OCI-LY7 (cell line): ENCODE results near the gene ZNRF2. TPM values are rescaled to one million over a fixed set of nuclear protein-coding genes. Genes with fewer than 3 reads are reported as not detected.

Experiments used
- BruUV-seq: library from RNA; stranded (reverse); fragments of 400-500 nt; replicated peaks from 2 replicates; lab custom pipeline; 2021; lab: Mats Ljungman, UMichigan
- CTCF ChIA-PET: fragments of 300-600 bp; sonication (Branson Sonifier 250); formaldehyde crosslinking; loops from one replicate; lab custom pipeline; 2022; ENCODE audit warnings: antibody characterized with exemption; ENCODE audit not compliant: unreplicated experiment; lab: Charles Lee
- POLR2A ChIA-PET: fragments of 300-600 bp; sonication (Branson Sonifier 250); formaldehyde crosslinking; loops from one replicate; lab custom pipeline; 2022; ENCODE audit warnings: antibody characterized with exemption; lab: Charles Lee
- DNase-seq: peaks from one replicate; pipeline ENCODE4 v3.0.0-alpha.2; 2015; ENCODE audit warnings: low spot score
- H2AFZ ChIP-seq: fragments of 200-600 bp; sonication (generic), shearing (Covaris generic); 2 replicates; pipeline ENCODE4 v1.6.1; 2014; ENCODE audit warnings: mild to moderate bottlenecking, antibody characterized with exemption, low read length, moderate library complexity
- H3K27ac ChIP-seq: fragments of 200-600 bp; sonication (generic); 2 replicates; pipeline ENCODE4 v1.5.1; 2014; ENCODE audit warnings: mixed run types, low read depth, mild to moderate bottlenecking, moderate library complexity, low read length, inconsistent platforms; ENCODE audit not compliant: poor library complexity, severe bottlenecking
- H3K36me3 ChIP-seq: fragments of 200-600 bp; sonication (generic); 2 replicates; pipeline ENCODE4 v1.6.1; 2014; ENCODE audit warnings: mild to moderate bottlenecking, antibody characterized with exemption, low read length, moderate library complexity, mixed read lengths; ENCODE audit not compliant: insufficient read depth
- H3K4me1 ChIP-seq: fragments of 200-600 bp; sonication (generic); 2 replicates; pipeline ENCODE4 v1.5.1; 2014; ENCODE audit warnings: mild to moderate bottlenecking, low read length; ENCODE audit not compliant: insufficient read depth, poor library complexity, severe bottlenecking
- H3K4me2 ChIP-seq: fragments of 200-600 bp; sonication (generic); 2 replicates; pipeline ENCODE4 v1.6.1; 2014; ENCODE audit warnings: mild to moderate bottlenecking, low read length
- H3K4me3 ChIP-seq: fragments of 200-600 bp; sonication (generic); 2 replicates; pipeline ENCODE4 v1.5.1; 2014; ENCODE audit warnings: mild to moderate bottlenecking, low read depth, low read length; ENCODE audit not compliant: poor library complexity, severe bottlenecking
- H3K79me2 ChIP-seq: fragments of 200-600 bp; sonication (generic); 2 replicates; pipeline ENCODE4 v1.6.1; 2016; ENCODE audit warnings: low read depth, mild to moderate bottlenecking, low read length, moderate library complexity, mixed read lengths; ENCODE audit not compliant: insufficient read depth
- H3K9me2 ChIP-seq: fragments of 200-600 bp; sonication (generic); 2 replicates; pipeline ENCODE4 v1.6.1; 2016; ENCODE audit warnings: mild to moderate bottlenecking, low read length, mixed read lengths; ENCODE audit not compliant: insufficient read depth
- H3K9me3 ChIP-seq: fragments of 200-600 bp; sonication (generic); 2 replicates; pipeline ENCODE4 v1.6.1; 2014; ENCODE audit warnings: mild to moderate bottlenecking, mixed run types, low read length, mixed read lengths
- H4K20me1 ChIP-seq: fragments of 200-600 bp; sonication (generic); 2 replicates; pipeline ENCODE4 v1.6.1; 2014; ENCODE audit warnings: mild to moderate bottlenecking, antibody characterized with exemption, low read length, moderate library complexity, mixed read lengths; ENCODE audit not compliant: insufficient read depth
- CTCF ChIP-seq: fragments of 200-600 bp; sonication (generic); conservative IDR thresholded peaks from 2 replicates; pipeline ENCODE4 v1.5.1; 2014; ENCODE audit warnings: mild to moderate bottlenecking, antibody characterized with exemption, low read length, moderate library complexity, mixed read lengths
- EZH2phosphoT487 ChIP-seq: fragments of 200-600 bp; sonication (generic); IDR thresholded peaks from 2 replicates; pipeline ENCODE4 v1.6.1; 2018; ENCODE audit warnings: low read depth, borderline replicate concordance, mild to moderate bottlenecking, mixed run types, antibody characterized with exemption, low read length, moderate library complexity, mixed read lengths
- intact Hi-C: fragments of 100-400 bp; cut with micrococcal nuclease; formaldehyde crosslinking; loops from one replicate; pipeline ENCODE4 v1.10.0; 2022; ENCODE audit not compliant: unreplicated experiment
- total RNA-seq, 2 experiments: library from RNA; depleted of rRNA in 1 of 2; stranded (reverse); fragments of >200 nt in 1 of 2; shearing (Covaris generic) in 1 of 2; gene quantifications; 2 replicates each; pipeline ENCODE4 v1.2.3, GENCODE V29; 2014 to 2022

The ZNRF2 gene
- total RNA-seq, 2 experiments from 2014 or later, result 21.2 to 24.7 TPM

GRCh38 chr7:30349170-30349569 is 64.8 kb downstream of the ZNRF2 start:
- BruUV-seq, result no TSS peak
- no peak overlapping the region for H2AFZ ChIP-seq
- no peaks in the 10 kb centered on the region for H3K9me2 ChIP-seq
- intact Hi-C loops, result no loop called here
- no peak overlapping the region for H3K27ac ChIP-seq
- TF ChIP-seq CTCF (no peak), EZH2phosphoT487 (no peak)
- POLR2A ChIA-PET, result interaction anchor here (0.9 to 4.4 kb wide), 13 partner anchors 12 to 166 kb away, joined by 3 to 21 read pairs (median 5); no protein-coding TSS in a partner anchor
- peaks cover 23% of the 10 kb centered on the region for H4K20me1 ChIP-seq
- no peaks in the 10 kb centered on the region for H3K9me3 ChIP-seq
- peak overlapping the region; percentile 82; the same call in 1 of the 2 replicates for H3K4me2 ChIP-seq
- peaks cover 60% of the 10 kb centered on the region for H3K4me1 ChIP-seq
- no peak overlapping the region for H3K4me3 ChIP-seq
- no peak for DNase-seq
- CTCF ChIA-PET, result interaction anchor here (0.6 to 1.3 kb wide), 3 partner anchors 10 to 70 kb away, joined by 3 read pairs; no protein-coding TSS in a partner anchor
- peaks cover 90% of the 10 kb centered on the region for H3K79me2 ChIP-seq
- H3K36me3 ChIP-seq, result no peaks in the 10 kb centered on the region

GRCh38 chr7:30349816-30350215 is 65.4 kb downstream of the ZNRF2 start:
- DNase-seq, result no peak
- ChIA-PET CTCF (no interaction called here), POLR2A (interaction anchor here (0.7 to 4.4 kb wide), 14 partner anchors 11 to 1676 kb away, joined by 3 to 21 read pairs (median 5); no protein-coding TSS in a partner anchor)
- Histone ChIP-seq H3K79me2 (peaks cover 90% of the 10 kb centered on the region), H3K4me3 (no peak overlapping the region), H3K4me1 (peaks cover 54% of the 10 kb centered on the region), H4K20me1 (peaks cover 24% of the 10 kb centered on the region), H3K27ac (no peak overlapping the region), H3K9me2 (no peaks in the 10 kb centered on the region), H2AFZ (no peak overlapping the region), H3K4me2 (no peak overlapping the region), H3K9me3 (no peaks in the 10 kb centered on the region), H3K36me3 (no peaks in the 10 kb centered on the region)
- intact Hi-C loops, result no loop called here
- TF ChIP-seq EZH2phosphoT487 (no peak), CTCF (no peak)
- BruUV-seq, result no TSS peak

- no peak for TF ChIP-seq EZH2phosphoT487
- TF ChIP-seq CTCF, result no peak
- Histone ChIP-seq H3K27ac (no peak overlapping the region), H2AFZ (no peak overlapping the region), H3K36me3 (no peaks in the 10 kb centered on the region), H4K20me1 (peaks cover 19% of the 10 kb centered on the region), H3K79me2 (peaks cover 78% of the 10 kb centered on the region), H3K9me3 (no peaks in the 10 kb centered on the region), H3K9me2 (no peaks in the 10 kb centered on the region), H3K4me3 (no peak overlapping the region), H3K4me2 (0 out of 2 replicates have a peak overlapping the region, but pooled peaks have one; percentile 9), H3K4me1 (peaks cover 42% of the 10 kb centered on the region)
- DNase-seq, result no peak
- CTCF ChIA-PET, result no interaction called here
- POLR2A ChIA-PET, result interaction anchor here (1.2 to 4.4 kb wide), 6 partner anchors 10 to 172 kb away, joined by 3 to 21 read pairs (median 8); no protein-coding TSS in a partner anchor
- no TSS peak for BruUV-seq
- intact Hi-C loops, result no loop called here
Observed at GRCh38 chr7:30351286-30351685, 66.9 kb downstream of the ZNRF2 start.
